Fibroblast of lung (primary cell): Measurements from ENCODE around the gene KRT8.

Source experiments
- EZH2 ChIP-seq: IDR thresholded peaks from 2 replicates; pipeline ENCODE4 v1.5.1; 2012; ENCODE audit warnings: low read length, control low read depth, mild to moderate bottlenecking; ENCODE audit errors: missing control alignments
- TF ChIP-seq, protein P1 (sequence below), 2 donors: IDR thresholded peaks in 1 of 2; conservative IDR thresholded peaks in 1 of 2; 1 replicate in 1 of 2; 2 replicates in 1 of 2; pipeline ENCODE4 v1.5.1; 2011 to 2012; ENCODE audit warnings: low read length in 2 of 2, control low read depth in 1 of 2, inconsistent platforms in 1 of 2, low read depth in 1 of 2, mild to moderate bottlenecking in 1 of 2

DNA sequence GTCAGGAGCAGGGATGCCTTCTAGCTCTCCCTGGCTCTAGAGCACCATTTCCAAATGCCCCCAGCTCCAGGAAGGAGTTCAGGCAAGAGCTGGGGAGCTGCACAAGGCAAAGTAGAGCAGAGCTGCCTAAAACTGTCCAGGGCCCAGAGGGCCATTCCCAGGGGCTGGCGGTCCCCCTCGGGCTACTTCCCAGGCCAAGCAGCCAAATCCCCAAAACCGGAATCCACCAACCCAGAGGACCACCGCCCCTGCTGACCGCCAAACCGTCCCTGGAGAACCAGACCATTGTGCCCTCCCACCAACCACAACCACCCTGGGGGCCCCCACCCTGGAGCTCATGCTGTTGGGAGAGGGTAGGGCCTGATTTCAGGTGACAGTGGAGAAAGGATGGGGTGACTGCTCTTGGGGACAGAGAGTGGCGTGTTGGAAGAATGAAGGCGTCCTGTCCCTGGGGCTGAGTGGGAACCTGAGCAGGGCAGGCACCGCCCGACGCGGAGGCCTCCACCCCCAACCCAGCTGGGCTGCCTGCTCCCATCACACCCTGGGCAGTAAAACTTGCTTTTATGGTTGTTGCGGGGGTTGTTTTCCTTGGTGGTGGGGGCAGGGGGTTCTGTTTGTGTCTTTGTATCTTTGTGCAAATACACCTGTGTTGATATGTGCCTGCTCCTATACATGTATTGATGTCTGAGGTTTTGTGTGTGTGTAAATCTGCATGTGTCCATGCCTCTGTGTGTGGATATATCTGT, 32.1 kb downstream of the KRT8 start:
- TF ChIP-seq, protein P1, sequence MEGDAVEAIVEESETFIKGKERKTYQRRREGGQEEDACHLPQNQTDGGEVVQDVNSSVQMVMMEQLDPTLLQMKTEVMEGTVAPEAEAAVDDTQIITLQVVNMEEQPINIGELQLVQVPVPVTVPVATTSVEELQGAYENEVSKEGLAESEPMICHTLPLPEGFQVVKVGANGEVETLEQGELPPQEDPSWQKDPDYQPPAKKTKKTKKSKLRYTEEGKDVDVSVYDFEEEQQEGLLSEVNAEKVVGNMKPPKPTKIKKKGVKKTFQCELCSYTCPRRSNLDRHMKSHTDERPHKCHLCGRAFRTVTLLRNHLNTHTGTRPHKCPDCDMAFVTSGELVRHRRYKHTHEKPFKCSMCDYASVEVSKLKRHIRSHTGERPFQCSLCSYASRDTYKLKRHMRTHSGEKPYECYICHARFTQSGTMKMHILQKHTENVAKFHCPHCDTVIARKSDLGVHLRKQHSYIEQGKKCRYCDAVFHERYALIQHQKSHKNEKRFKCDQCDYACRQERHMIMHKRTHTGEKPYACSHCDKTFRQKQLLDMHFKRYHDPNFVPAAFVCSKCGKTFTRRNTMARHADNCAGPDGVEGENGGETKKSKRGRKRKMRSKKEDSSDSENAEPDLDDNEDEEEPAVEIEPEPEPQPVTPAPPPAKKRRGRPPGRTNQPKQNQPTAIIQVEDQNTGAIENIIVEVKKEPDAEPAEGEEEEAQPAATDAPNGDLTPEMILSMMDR (conservative IDR thresholded peaks at IDR 0.05 in 1 of 2, IDR thresholded peaks at IDR 0.05 in 1 of 2; ENCODE audit: low read depth in 1 of 2, low read length in 2 of 2) = no peak
- no peak for TF ChIP-seq EZH2
